ENCODE data around the gene PUM1.

PUM1 gene

GRCh38 chr1:31000301-31000700, 65.2 kb downstream of the PUM1 start:
- H3K27ac ChIP-seq: no peak overlapping the region

GRCh38 chr1:30998887-30999286, 66.6 kb downstream of the PUM1 start:
- H3K27ac ChIP-seq: no peak overlapping the region
- TF ChIP-seq CTCF (conservative IDR thresholded peaks at IDR 0.05): no peak

More at GRCh38 chr1:31000301-31000700, 65.2 kb downstream of the PUM1 start:
- TF ChIP-seq CTCF (conservative IDR thresholded peaks at IDR 0.05): no peak

GRCh38 chr1:30998171-30998570, 67.3 kb downstream of the PUM1 start:
- no peak for TF ChIP-seq CTCF (conservative IDR thresholded peaks at IDR 0.05)
- H3K27ac ChIP-seq: no peak overlapping the region

- TF ChIP-seq CTCF (conservative IDR thresholded peaks at IDR 0.05): no peak
- no peak overlapping the region for H3K27ac ChIP-seq
Observed at GRCh38 chr1:30997463-30998057, 68.0 kb downstream of the PUM1 start.

- H3K27ac ChIP-seq: no peak overlapping the region
Observed at GRCh38 chr1:30995990-30996612, 69.4 kb downstream of the PUM1 start.

GRCh38 chr1:30991862-30992606, 73.5 kb downstream of the PUM1 start:
- no peak overlapping the region for H3K27ac ChIP-seq
- TF ChIP-seq CTCF (conservative IDR thresholded peaks at IDR 0.05): no peak

More at GRCh38 chr1:30995990-30996612, 69.4 kb downstream of the PUM1 start:
- TF ChIP-seq CTCF (conservative IDR thresholded peaks at IDR 0.05): no peak

- H3K27ac ChIP-seq: no peak overlapping the region
Observed at GRCh38 chr1:30990591-30990990, 74.9 kb downstream of the PUM1 start.

More at GRCh38 chr1:30990591-30990990, 74.9 kb downstream of the PUM1 start:
- TF ChIP-seq CTCF (conservative IDR thresholded peaks at IDR 0.05): no peak

All from VCaP (cell line).